ENCODE results near the gene F3. TPM values are rescaled to one million over a fixed set of nuclear protein-coding genes. Genes with fewer than 3 reads are reported as not detected.

F3 gene
- total RNA-seq, 1 experiment from 2014 or later: 8.0 TPM

DNA sequence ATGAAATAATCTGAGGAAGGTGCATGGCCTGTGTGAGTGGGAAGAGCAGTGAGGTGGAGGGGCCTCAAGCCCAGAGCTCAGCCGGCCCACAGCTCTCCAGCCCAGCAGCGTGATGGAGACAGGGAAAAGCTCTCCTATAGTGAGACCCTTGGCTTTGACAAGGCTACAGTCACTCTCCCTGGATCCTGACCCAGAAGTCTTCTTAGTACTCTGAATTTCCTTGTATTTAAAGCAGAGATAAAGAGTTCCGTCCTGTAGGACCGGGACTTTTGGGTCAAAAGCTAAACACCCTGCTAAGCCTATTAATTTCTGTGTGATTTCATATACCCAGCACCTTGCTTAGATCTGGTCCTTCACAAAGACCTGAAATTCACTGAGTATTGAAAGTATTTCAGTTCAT is 48.2 kb upstream of the F3 start:
- BruUV-seq (replicated peaks): no TSS peak
- DNase-seq: no peak
- CTCF ChIA-PET: no interaction called here

DNA sequence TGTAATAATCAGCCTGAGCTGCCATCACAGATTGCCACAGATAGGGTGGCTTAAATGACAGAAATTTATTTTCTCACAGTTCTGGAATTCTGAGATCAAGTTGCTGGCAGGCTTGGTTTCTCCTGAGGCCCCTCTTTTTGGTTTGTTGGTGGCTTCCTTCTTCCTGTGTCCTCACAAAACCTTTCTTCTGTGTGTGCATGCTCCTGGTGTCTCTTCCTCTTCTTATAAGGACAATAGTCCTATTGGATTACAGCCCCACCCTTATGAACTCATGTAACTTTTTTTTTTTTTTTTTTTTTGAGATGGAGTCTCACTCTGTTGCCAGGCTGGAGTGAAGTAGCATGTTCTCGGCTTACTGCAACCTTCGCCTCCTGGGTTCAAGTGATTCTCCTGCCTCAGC is 41.0 kb upstream of the F3 start:
- intact Hi-C loops (cut with micrococcal nuclease): no loop called here
- TF ChIP-seq EZH2 (IDR thresholded peaks at IDR 0.05; ENCODE audit: low read length, unreplicated experiment) (no peak), EZH2phosphoT487 (IDR thresholded peaks at IDR 0.05; ENCODE audit: borderline replicate concordance, low read length) (no peak)
- TF ChIP-seq, protein P1, sequence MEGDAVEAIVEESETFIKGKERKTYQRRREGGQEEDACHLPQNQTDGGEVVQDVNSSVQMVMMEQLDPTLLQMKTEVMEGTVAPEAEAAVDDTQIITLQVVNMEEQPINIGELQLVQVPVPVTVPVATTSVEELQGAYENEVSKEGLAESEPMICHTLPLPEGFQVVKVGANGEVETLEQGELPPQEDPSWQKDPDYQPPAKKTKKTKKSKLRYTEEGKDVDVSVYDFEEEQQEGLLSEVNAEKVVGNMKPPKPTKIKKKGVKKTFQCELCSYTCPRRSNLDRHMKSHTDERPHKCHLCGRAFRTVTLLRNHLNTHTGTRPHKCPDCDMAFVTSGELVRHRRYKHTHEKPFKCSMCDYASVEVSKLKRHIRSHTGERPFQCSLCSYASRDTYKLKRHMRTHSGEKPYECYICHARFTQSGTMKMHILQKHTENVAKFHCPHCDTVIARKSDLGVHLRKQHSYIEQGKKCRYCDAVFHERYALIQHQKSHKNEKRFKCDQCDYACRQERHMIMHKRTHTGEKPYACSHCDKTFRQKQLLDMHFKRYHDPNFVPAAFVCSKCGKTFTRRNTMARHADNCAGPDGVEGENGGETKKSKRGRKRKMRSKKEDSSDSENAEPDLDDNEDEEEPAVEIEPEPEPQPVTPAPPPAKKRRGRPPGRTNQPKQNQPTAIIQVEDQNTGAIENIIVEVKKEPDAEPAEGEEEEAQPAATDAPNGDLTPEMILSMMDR (conservative IDR thresholded peaks at IDR 0.05; ENCODE audit: low read depth, low read length): no peak
- no TSS peak for BruUV-seq (replicated peaks)

More for the DNA sequence above, 48.2 kb upstream of the F3 start:
- Histone ChIP-seq H3K9me3 (ENCODE audit: low read length) (no peaks in the 10 kb centered on the region), H3K4me3 (ENCODE audit: low read length) (no peak overlapping the region), H3K9ac (ENCODE audit: low read length) (no peak overlapping the region), H3K27me3 (ENCODE audit: low read length) (no peaks in the 10 kb centered on the region), H3K4me1 (ENCODE audit: insufficient read depth, low read length) (no peaks in the 10 kb centered on the region), H4K20me1 (ENCODE audit: low read length) (no peaks in the 10 kb centered on the region), H3F3A (ENCODE audit: low read length, unreplicated experiment) (no peaks in the 10 kb centered on the region), H2AFZ (ENCODE audit: low read length) (no peak overlapping the region), H3K9me2 (replicated peaks; ENCODE audit: low read length) (no peaks in the 10 kb centered on the region), H3K36me3 (ENCODE audit: low read depth, low read length) (no peaks in the 10 kb centered on the region), H3K4me2 (ENCODE audit: low read length) (no peak overlapping the region), H3K27ac (ENCODE audit: low read length) (no peak overlapping the region), H3K79me2 (ENCODE audit: low read length) (no peaks in the 10 kb centered on the region)
- TF ChIP-seq, protein P1 (conservative IDR thresholded peaks at IDR 0.05; ENCODE audit: low read depth, low read length): no peak
- TF ChIP-seq EZH2phosphoT487 (IDR thresholded peaks at IDR 0.05; ENCODE audit: borderline replicate concordance, low read length): no peak
- no peak for TF ChIP-seq EZH2 (IDR thresholded peaks at IDR 0.05; ENCODE audit: low read length, unreplicated experiment)
- intact Hi-C loops (cut with micrococcal nuclease): no loop called here
- POLR2A ChIA-PET (ENCODE audit: unreplicated experiment): no interaction called here
- no peak for ATAC-seq

DNA sequence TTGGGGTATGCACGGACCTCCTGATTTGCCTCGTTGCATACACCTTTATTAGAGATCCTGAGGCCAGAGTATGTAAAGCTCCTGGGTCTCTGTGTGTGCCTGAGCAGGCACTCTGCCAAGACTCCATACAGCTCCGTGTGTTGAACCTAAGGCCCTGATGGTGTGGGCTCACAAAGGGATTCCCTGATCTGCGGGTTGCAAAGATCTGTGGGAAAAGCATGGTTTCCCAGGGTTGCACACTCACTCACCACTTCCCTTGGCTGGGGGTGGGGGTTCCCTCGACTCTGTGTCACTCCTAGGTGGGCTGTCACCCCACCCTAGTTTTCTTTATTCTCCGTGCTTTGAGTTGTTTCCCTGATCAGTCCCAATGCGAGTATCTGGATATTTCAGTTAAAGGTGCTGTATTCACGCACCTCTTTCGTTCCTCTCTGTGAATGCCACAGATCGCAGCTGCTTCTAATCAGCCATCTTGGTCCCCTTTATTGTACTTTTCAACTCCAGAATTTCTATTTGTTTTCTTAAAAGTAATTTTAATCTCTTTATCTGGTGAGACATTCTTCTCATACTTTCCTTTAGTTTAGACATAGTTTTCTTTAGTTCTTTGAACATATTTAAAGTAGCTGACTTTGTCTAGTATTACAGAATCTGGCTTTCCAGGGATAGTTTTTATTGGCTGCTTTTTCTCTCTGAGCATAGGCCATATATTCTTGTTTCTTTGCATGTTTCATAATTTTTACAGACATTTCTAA is 39.0 kb upstream of the F3 start:
- peak overlapping the region; percentile 77; the same call in 1 of the 2 replicates for H2AFZ ChIP-seq (ENCODE audit: low read length)
- H3K9me3 ChIP-seq (ENCODE audit: low read length): no peaks in the 10 kb centered on the region
- no peaks in the 10 kb centered on the region for H4K20me1 ChIP-seq (ENCODE audit: low read length)
- POLR2A ChIA-PET (ENCODE audit: unreplicated experiment): no interaction called here
- TF ChIP-seq, protein P1 (conservative IDR thresholded peaks at IDR 0.05; ENCODE audit: low read depth, low read length): no peak
- TF ChIP-seq EZH2 (IDR thresholded peaks at IDR 0.05; ENCODE audit: low read length, unreplicated experiment) (no peak), EZH2phosphoT487 (IDR thresholded peaks at IDR 0.05; ENCODE audit: borderline replicate concordance, low read length) (no peak)
- intact Hi-C loops (cut with micrococcal nuclease): no loop called here
- H3K4me1 ChIP-seq (ENCODE audit: insufficient read depth, low read length): peaks cover 17% of the 10 kb centered on the region
- CTCF ChIA-PET: no interaction called here
- H3K27me3 ChIP-seq (ENCODE audit: low read length): no peaks in the 10 kb centered on the region
- H3K9ac ChIP-seq (ENCODE audit: low read length): no peak overlapping the region
- peak overlapping the region; percentile 5; the same call in 1 of the 2 replicates for H3K4me2 ChIP-seq (ENCODE audit: low read length)
- no peak for DNase-seq
- H3K36me3 ChIP-seq (ENCODE audit: low read depth, low read length): no peaks in the 10 kb centered on the region
- H3K79me2 ChIP-seq (ENCODE audit: low read length): no peaks in the 10 kb centered on the region
- BruUV-seq (replicated peaks): no TSS peak
- no peaks in the 10 kb centered on the region for H3K9me2 ChIP-seq (replicated peaks; ENCODE audit: low read length)
- H3F3A ChIP-seq (ENCODE audit: low read length, unreplicated experiment): no peaks in the 10 kb centered on the region
- H3K4me3 ChIP-seq (ENCODE audit: low read length): no peak overlapping the region
- no peak overlapping the region for H3K27ac ChIP-seq (ENCODE audit: low read length)
- ATAC-seq: no peak

More for the DNA sequence above, 41.0 kb upstream of the F3 start:
- DNase-seq (no peak), ATAC-seq (no peak)
- Histone ChIP-seq H3K27ac (ENCODE audit: low read length) (no peak overlapping the region), H3K9ac (ENCODE audit: low read length) (no peak overlapping the region), H3K4me2 (ENCODE audit: low read length) (no peak overlapping the region), H3K4me3 (ENCODE audit: low read length) (no peak overlapping the region), H3K9me3 (ENCODE audit: low read length) (no peaks in the 10 kb centered on the region), H3F3A (ENCODE audit: low read length, unreplicated experiment) (no peaks in the 10 kb centered on the region), H4K20me1 (ENCODE audit: low read length) (no peaks in the 10 kb centered on the region), H2AFZ (ENCODE audit: low read length) (no peak overlapping the region), H3K27me3 (ENCODE audit: low read length) (no peaks in the 10 kb centered on the region), H3K79me2 (ENCODE audit: low read length) (no peaks in the 10 kb centered on the region), H3K36me3 (ENCODE audit: low read depth, low read length) (no peaks in the 10 kb centered on the region), H3K9me2 (replicated peaks; ENCODE audit: low read length) (no peaks in the 10 kb centered on the region), H3K4me1 (ENCODE audit: insufficient read depth, low read length) (peaks cover 17% of the 10 kb centered on the region)
- ChIA-PET CTCF (no interaction called here), POLR2A (ENCODE audit: unreplicated experiment) (no interaction called here)

Measured in PC-3 (cell line).